Fibroblast of the aortic adventitia (primary cell): ENCODE measurements around the gene NOL11. TPM values are rescaled to one million over a fixed set of nuclear protein-coding genes. Genes with fewer than 3 reads are reported as not detected.
"Not testable (repeated sequence)": the region's sequence is repeated elsewhere in the genome, so short reads cannot be mapped to it uniquely, and the experiment has no call there.

ENCODE experiments used
- DNase-seq: peaks from one replicate; pipeline ENCODE4 v3.0.0-alpha.2; 2010; ENCODE audit warnings: low read depth
- H3K4me3 ChIP-seq: 2 replicates; pipeline ENCODE4 v1.5.1; 2011; ENCODE audit warnings: low read depth, mild to moderate bottlenecking, control low read depth, low read length, moderate library complexity
- total RNA-seq: library from RNA; depleted of rRNA; stranded (reverse); fragments of >200 nt; gene quantifications from 2 replicates; pipeline ENCODE4 v1.2.3, GENCODE V29; 2012; ENCODE audit warnings: low replicate concordance
- TF ChIP-seq, protein P1 (sequence below): IDR thresholded peaks from 2 replicates; pipeline ENCODE4 v1.5.1; 2011; ENCODE audit warnings: mild to moderate bottlenecking, low read length, control low read depth, inconsistent platforms; ENCODE audit not compliant: insufficient read depth

Gene NOL11
- total RNA-seq, 1 donor: 45.8 TPM

DNA sequence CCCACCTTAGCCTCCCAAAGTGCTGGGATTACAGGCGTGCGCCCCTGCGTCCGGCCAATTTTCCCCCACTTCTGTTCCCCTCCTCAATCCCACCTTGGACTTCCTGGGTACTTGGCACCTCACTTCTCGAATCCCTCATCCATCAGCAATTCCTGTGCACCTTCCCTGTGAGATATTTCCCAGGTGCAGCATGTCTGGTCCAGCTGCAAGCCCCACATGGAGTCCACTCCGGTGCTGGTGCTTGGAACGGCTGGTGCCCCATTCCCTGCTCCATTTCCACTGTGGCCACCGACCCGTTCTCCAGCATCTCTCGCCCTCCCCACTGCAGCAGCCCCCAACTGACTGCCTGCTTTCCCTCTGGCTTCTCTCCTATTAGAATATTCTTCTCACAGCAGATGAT lies 35.3 kb downstream of the NOL11 start:
- no peak for DNase-seq
- TF ChIP-seq, protein P1, sequence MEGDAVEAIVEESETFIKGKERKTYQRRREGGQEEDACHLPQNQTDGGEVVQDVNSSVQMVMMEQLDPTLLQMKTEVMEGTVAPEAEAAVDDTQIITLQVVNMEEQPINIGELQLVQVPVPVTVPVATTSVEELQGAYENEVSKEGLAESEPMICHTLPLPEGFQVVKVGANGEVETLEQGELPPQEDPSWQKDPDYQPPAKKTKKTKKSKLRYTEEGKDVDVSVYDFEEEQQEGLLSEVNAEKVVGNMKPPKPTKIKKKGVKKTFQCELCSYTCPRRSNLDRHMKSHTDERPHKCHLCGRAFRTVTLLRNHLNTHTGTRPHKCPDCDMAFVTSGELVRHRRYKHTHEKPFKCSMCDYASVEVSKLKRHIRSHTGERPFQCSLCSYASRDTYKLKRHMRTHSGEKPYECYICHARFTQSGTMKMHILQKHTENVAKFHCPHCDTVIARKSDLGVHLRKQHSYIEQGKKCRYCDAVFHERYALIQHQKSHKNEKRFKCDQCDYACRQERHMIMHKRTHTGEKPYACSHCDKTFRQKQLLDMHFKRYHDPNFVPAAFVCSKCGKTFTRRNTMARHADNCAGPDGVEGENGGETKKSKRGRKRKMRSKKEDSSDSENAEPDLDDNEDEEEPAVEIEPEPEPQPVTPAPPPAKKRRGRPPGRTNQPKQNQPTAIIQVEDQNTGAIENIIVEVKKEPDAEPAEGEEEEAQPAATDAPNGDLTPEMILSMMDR: no peak
- no peak overlapping the region for H3K4me3 ChIP-seq

DNA sequence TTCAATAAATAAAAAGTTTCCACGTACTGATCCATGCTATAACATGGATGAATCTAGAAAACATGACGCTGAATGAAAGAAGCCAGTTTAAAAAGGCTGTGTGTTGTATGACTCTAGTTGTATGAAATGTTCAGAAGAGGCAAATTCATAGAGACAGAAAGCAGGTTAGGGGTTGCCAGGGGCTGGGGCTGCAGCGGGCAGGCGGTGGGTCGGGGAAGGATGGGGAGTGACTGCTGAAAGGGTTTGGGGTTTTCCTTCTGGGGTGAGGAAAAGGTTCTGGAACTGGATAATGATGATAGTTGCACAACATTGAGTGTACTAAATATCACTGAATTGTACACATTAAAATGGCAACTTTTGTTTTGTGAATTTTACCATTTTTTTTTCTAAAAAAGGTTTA lies 36.3 kb downstream of the NOL11 start:
- H3K4me3 ChIP-seq: no peak overlapping the region
- no peak for DNase-seq
- TF ChIP-seq, protein P1: no peak

DNA sequence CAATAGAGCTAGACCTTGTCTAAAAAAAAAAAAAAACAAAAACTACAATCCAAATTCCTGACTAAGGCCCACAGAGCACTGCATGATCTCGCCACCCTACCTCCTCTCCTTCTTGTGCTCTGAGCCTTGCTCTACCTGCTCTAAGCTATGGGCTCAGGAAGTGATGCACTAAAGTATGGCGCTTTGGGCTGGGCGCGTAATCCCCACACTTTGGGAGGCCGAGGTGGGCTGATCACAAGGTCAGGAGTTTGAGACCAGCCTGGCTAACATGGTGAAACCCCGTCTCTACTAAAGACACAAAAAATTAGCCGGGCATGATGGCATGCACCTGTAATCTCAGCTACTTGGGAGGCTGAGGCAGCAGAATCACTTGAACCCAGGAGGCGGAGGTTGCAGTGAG lies 37.0 kb downstream of the NOL11 start:
- not testable (repeated sequence) for DNase-seq

DNA sequence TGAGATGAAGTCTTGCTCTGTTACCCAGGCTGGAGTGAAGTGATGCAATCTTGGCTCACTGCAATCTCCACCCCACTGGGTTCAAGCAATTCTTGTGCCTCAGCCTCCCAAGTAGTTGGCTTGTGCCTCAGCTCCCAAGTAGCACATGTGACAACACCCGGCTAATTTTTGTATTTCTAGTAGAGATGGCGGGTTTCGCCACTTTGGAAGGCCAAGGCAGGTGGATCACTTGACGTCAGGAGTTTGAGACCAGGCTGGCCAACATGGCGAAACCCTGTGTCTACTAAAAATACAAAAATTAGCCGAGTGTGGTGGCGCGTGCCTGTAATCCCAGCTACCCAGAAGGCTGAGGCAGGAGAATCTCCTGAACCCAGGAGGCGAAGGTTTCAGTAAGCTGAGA lies 39.0 kb downstream of the NOL11 start:
- DNase-seq: peak; percentile 6

More for the DNA sequence above, 37.0 kb downstream of the NOL11 start:
- H3K4me3 ChIP-seq: not testable (repeated sequence)

DNA sequence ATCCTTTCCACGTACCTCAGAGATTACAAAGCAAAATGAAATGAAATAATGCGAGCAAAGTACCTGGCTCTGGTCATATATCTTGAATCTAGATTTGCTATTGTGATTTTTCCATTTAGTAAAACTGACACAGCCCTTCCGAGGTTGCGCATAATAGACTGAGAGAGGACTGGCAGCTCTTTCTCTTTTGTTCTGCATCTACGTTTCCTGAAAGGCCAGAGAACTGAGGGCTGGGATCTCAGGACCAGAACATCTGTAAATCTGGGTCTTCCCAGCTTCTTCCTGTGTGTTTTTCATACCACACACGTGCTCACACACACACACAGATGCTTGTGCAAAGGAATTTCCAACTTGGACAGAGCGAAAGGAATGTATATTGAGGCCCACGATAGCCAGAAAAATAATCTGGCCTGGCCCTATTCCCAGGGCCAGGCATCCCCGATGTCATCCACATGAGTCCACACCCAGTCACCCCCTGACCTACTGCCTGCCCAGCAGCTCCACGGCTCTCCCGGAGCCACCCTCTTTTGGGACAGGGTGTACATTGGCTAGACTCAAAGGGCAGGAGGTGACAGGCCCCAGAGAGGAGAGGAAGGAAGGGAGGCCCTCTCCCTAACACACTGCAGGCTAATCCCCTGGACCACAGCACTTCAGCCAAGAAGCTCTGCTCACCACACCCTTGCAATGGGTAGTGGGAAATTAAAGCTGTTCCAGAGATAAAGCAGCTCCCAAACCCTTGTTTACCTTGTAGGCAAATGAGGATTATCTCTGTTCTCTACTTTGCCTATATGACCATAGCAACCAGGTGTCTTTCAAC lies 41.8 kb downstream of the NOL11 start:
- peak; percentile 83 for DNase-seq
- H3K4me3 ChIP-seq: no peak overlapping the region
- TF ChIP-seq, protein P1: no peak

More for the DNA sequence above, 39.0 kb downstream of the NOL11 start:
- not testable (repeated sequence) for H3K4me3 ChIP-seq

DNA sequence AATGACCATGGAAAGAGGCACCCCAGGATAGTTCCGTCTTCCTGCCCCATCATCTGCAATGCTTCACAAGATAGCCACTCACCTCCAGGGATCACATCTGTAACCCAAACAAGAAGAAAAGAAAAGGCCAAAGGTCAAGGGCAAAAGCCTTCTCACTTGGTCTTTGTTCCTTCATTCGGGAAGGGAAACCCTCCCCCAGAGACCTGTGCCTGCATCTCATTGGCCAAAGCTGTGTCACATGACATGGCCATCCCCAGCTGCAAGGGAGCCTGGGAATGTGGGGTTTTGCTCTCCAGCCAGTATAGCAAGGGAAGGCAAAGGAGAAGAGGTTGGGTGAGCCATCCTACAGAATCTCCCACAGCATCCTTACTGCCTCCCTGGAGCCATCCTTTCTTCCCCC lies 47.9 kb downstream of the NOL11 start:
- TF ChIP-seq, protein P1: no peak
- no peak for DNase-seq
- no peak overlapping the region for H3K4me3 ChIP-seq

DNA sequence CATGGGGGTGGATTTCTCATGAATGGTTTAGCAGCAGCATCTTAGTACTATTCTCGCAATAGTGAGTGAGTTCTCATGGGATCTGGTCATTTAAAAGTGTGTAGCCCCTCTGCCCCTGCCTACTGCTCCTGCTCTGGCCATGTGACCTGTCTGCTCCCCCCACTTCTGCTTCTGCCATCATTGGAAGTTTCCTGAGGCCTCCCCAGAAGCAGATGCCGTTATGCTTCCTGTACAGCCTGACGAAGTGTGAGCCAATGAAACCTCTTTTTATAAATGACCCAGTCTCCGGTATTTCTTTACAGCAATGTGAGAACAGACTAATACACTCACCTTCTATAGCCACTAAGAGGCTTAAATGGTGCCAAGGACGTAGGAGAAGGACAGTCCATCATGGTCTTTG lies 51.5 kb downstream of the NOL11 start:
- DNase-seq: no peak
- H3K4me3 ChIP-seq: no peak overlapping the region
- TF ChIP-seq, protein P1: no peak

DNA sequence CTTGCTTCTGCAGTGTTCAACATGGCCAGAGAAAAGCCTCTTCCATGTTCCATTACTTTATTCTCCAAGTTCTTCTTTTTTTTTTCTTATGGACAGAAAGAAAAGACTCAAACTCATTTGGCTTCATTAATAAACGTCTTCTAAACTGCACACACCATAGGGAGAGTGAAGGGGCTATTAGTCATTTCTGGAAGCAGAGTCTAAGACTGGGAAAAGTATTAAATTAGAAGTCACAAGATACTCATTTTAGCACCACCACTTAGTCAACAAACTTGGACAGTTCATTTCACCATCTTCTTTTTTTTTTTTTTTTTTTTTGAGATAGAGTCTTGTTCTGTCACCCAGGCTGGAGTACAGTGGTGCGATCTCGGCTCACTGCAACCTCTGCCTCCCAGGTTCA lies 52.8 kb downstream of the NOL11 start:
- H3K4me3 ChIP-seq: no peak overlapping the region
- TF ChIP-seq, protein P1: no peak
- DNase-seq: no peak
